HG02759 (cell line): Measurements from ENCODE around the gene EPS8L3.
"Not testable (repeated sequence)": the region's sequence is repeated elsewhere in the genome, so short reads cannot be mapped to it uniquely, and the experiment has no call there.

ENCODE experiments used
- ATAC-seq: cut with Tn5 transposase; IDR thresholded peaks from one replicate; pipeline ENCODE4 v1.9.1; 2021; ENCODE audit warnings: mild to moderate bottlenecking, moderate library complexity; ENCODE audit not compliant: unreplicated experiment

The EPS8L3 gene

DNA sequence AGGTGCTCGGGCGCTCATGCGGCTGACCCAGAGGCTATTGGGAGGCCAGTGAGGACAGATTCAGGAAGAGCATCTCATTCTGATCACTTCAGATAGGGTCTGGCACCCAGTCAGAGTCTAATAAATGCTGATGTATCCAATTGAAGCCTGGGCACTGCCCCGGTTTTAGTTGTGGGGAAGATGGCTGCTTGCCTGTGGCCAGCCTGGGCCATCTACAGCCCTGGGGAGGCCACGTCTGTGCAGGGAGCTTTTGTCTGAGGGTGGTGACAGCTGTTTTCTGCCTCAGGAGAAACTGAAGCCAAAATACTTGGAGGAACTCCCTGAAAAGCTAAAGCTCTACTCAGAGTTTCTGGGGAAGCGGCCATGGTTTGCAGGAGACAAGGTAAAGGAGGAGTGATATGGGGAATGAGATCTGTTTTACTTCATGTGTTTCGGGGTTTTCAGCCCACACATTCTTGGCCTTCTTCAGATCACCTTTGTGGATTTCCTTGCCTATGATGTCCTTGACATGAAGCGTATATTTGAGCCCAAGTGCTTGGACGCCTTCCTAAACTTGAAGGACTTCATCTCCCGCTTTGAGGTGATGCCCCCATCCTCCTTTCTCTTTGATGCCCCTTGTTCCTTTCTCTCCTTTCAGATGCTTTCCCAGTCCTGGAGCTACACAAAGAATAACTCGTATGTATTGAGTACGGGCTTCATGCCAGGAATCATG lies 48.9 kb downstream of the EPS8L3 start:
- no peak for ATAC-seq

DNA sequence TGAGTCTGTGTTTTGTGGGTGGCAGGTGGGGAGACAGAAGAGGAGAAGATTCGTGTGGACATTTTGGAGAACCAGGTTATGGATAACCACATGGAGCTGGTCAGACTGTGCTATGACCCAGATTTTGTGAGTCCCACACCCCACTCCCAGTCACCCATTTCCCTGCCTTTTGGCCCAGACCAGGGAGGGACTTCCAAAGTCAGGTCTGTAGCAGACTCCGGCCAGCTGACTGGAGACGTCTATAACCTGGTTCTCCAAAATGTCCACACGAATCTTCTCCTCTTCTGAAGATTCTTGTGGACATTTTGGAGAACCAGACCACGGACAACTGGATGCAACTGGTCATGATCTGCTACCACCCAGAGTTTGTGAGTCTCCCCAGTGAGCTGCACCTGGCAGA lies 50.1 kb downstream of the EPS8L3 start:
- ATAC-seq: no peak

DNA sequence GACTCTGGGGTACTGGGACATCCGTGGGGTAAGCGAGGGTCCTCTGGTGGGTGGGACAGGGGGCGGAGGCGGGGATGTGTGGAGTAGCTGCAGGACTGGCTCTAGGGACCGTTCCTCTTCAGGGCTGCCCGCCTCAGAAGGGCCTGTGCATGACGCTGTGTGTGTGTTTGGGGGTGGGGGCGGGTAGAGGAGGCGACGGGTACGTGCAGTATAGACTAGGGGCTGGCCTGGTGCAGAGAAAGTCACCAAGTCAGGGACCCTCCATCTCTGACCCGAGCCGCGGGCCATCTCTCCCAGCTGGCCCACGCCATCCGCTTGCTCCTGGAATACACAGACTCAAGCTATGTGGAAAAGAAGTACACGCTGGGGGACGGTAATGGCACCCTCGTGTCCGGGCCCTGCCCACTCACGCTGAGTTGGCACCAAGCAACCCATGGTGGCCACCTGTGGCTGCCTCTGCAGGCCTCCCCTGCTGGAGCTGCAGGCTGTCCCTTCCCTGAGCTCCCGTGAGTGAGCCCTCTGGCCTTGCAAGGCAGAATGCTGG lies 51.3 kb downstream of the EPS8L3 start:
- no peak for ATAC-seq

DNA sequence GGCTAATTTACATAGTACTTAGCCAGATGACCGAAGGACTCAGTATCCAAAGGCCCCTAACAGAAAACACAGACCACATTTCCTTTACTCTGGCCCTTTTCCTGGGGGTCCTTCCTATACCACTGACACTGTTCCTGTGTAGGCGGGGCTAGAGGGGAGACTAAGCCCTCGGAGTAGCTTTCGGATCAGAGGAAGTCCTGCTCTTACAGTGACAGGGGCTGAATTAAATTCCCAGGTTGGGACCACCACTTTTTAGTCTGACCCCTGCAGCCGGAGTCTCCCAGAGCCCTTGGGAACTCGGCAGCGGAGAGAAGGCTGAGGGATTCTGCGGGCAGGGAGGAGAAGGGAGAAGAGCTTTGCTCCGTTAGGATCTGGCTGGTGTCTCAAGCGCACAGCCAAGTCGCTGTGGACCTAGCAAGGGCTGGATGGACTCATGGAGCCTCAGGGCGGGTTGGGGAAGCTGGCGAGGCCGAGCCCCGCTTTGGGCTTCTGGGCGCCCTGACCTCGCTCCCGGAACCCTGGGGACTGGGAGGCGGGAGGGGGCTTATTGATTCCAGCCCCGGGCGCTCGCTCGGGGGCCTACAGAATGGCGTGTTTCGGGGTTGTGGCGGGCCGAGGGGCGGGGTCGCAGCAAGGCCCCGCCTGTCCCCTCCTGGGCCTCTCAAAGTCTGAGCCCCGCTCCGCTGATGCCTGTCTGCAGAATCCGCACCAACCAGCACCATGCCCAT lies 52.0 kb downstream of the EPS8L3 start, which contains the start of gene GSTM5:
TSS of gene GSTM5 (plus strand) at position 659 of the 728 bp plus-strand sequence. CDS start at position 721, 62 bp downstream.
- not testable (repeated sequence) for ATAC-seq

DNA sequence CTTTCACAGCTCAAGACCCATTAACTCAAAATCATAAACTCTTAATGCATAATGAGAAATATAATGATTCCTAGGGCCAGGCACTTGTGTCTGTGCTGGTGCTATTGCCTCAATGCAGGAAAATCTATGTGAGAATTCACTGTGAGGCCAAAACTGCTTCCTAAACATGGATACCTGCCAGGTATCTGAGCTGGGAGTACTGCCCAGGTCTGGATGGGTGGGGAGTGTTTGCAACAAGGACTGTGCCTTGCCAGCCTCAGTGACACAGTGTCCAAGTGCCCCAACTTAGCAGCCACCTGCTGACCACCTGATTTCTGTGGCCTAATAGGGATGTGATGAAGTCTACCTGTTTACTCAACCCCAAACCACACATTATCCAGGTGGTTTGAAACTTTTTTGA lies 53.9 kb downstream of the EPS8L3 start:
- ATAC-seq: not testable (repeated sequence)

DNA sequence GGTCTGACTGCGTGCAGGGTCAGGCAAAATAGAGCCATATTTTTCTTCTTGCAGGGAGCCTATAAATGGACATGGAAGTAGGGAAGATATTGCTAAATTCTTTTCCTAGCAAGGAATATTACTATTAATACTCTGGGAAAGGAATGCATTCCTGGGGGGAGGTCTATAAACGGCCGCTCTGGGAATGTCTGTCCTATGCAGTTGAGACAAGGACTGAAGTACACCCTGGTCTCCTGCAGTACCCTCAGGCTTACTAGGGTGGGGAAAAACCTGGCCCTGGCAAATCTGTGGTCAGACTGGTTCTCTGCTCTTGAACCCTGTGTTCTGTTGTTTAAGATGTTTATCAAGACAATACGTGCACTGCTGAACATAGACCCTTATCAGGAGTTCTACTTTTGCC lies 54.8 kb downstream of the EPS8L3 start:
- not testable (repeated sequence) for ATAC-seq

DNA sequence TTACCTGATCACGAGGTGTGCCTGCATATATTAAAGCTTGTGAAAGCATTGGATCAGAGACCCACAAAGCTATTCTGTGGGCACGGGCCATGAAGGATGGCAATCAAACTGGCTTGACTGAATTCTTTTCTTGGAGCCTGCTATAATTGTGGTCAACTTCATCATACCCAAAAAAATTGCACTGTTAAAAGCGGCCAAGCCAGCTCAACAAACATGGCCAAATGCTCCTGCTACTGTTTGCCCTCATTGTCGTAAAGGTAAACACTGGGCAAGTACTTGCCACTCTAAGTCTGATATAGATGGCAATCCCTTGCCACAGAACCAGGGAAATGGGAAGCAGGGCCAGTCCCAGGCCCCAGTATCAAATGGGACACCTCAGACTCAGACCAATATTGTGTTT lies 58.3 kb downstream of the EPS8L3 start:
- ATAC-seq: no peak

DNA sequence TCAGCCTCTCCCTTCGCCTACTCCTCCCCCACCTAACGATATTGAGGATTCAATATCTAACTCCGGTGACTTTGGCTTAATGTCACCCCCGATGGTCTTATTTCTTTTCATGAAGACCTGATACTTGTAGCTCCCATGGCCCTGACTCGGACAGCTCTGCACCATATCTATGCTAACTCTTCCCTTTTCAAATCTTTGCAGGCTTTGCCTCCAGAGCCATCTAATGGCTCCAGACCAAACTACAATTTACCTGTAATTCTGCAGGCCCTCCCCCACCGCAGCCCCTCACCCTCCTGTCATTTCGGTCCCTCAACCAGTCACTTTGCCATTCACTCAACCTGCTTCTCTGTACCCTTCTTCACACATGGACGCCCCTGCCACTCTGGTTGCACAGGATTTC lies 59.5 kb downstream of the EPS8L3 start:
- no peak for ATAC-seq

DNA sequence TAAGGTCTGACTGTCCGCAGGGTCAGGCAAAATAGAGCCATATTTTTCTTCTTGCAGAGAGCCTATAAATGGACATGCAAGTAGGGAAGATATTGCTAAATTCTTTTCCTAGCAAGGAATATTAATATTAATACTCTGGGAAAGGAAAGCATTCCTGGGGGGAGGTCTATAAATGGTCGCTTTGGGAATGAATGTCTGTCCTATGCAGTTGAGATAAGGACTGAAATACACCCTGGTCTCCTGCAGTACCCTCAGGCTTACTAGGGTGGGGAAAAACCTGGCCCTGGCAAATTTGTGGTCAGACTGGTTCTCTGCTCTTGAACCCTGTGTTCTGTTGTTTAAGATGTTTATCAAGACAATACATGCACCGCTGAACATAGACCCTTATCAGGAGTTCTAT lies 60.8 kb downstream of the EPS8L3 start:
- ATAC-seq: not testable (repeated sequence)
